PFSK-1 (cell line): Measurements from ENCODE around the gene CNTNAP2.

Experiments
- TAF1 ChIP-seq: IDR thresholded peaks from 2 replicates; pipeline ENCODE4 v1.6.1; 2012; ENCODE audit warnings: low read length, control low read depth, borderline replicate concordance; ENCODE audit not compliant: insufficient read depth
- TF ChIP-seq, protein P1 (sequence below), 2 experiments: IDR thresholded peaks; 2 replicates each; pipeline versions ENCODE4 v1.6.1 to v1.8.0; 2011 to 2012; ENCODE audit warnings: low read depth in 2 of 2, low read length in 2 of 2, control low read depth in 1 of 2, inconsistent platforms in 1 of 2, mild to moderate bottlenecking in 1 of 2, moderate library complexity in 1 of 2; ENCODE audit not compliant: insufficient read depth in 1 of 2

GRCh38 chr7:147151661-147152060, 1035.1 kb downstream of the CNTNAP2 start:
- TF ChIP-seq TAF1, result no peak
- TF ChIP-seq, protein P1, sequence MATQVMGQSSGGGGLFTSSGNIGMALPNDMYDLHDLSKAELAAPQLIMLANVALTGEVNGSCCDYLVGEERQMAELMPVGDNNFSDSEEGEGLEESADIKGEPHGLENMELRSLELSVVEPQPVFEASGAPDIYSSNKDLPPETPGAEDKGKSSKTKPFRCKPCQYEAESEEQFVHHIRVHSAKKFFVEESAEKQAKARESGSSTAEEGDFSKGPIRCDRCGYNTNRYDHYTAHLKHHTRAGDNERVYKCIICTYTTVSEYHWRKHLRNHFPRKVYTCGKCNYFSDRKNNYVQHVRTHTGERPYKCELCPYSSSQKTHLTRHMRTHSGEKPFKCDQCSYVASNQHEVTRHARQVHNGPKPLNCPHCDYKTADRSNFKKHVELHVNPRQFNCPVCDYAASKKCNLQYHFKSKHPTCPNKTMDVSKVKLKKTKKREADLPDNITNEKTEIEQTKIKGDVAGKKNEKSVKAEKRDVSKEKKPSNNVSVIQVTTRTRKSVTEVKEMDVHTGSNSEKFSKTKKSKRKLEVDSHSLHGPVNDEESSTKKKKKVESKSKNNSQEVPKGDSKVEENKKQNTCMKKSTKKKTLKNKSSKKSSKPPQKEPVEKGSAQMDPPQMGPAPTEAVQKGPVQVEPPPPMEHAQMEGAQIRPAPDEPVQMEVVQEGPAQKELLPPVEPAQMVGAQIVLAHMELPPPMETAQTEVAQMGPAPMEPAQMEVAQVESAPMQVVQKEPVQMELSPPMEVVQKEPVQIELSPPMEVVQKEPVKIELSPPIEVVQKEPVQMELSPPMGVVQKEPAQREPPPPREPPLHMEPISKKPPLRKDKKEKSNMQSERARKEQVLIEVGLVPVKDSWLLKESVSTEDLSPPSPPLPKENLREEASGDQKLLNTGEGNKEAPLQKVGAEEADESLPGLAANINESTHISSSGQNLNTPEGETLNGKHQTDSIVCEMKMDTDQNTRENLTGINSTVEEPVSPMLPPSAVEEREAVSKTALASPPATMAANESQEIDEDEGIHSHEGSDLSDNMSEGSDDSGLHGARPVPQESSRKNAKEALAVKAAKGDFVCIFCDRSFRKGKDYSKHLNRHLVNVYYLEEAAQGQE (IDR thresholded peaks at IDR 0.05; ENCODE audit: insufficient read depth in 1 of 2, low read depth in 2 of 2, low read length in 2 of 2), result no peak
